ENCODE results near the gene MARCHF2. TPM values are rescaled to one million over a fixed set of nuclear protein-coding genes. Genes with fewer than 3 reads are reported as not detected.

MARCHF2 gene
- total and polyA plus RNA-seq, 9 of the 15 experiments (the other 6 are each of a cell fraction or from before 2014, with no cell fraction given): 0.39 to 6.4 (median 2.2) TPM

GRCh38 chr19:8423817-8424223 is 10.7 kb downstream of the MARCHF2 start (continued):
- TF ChIP-seq, protein P1, sequence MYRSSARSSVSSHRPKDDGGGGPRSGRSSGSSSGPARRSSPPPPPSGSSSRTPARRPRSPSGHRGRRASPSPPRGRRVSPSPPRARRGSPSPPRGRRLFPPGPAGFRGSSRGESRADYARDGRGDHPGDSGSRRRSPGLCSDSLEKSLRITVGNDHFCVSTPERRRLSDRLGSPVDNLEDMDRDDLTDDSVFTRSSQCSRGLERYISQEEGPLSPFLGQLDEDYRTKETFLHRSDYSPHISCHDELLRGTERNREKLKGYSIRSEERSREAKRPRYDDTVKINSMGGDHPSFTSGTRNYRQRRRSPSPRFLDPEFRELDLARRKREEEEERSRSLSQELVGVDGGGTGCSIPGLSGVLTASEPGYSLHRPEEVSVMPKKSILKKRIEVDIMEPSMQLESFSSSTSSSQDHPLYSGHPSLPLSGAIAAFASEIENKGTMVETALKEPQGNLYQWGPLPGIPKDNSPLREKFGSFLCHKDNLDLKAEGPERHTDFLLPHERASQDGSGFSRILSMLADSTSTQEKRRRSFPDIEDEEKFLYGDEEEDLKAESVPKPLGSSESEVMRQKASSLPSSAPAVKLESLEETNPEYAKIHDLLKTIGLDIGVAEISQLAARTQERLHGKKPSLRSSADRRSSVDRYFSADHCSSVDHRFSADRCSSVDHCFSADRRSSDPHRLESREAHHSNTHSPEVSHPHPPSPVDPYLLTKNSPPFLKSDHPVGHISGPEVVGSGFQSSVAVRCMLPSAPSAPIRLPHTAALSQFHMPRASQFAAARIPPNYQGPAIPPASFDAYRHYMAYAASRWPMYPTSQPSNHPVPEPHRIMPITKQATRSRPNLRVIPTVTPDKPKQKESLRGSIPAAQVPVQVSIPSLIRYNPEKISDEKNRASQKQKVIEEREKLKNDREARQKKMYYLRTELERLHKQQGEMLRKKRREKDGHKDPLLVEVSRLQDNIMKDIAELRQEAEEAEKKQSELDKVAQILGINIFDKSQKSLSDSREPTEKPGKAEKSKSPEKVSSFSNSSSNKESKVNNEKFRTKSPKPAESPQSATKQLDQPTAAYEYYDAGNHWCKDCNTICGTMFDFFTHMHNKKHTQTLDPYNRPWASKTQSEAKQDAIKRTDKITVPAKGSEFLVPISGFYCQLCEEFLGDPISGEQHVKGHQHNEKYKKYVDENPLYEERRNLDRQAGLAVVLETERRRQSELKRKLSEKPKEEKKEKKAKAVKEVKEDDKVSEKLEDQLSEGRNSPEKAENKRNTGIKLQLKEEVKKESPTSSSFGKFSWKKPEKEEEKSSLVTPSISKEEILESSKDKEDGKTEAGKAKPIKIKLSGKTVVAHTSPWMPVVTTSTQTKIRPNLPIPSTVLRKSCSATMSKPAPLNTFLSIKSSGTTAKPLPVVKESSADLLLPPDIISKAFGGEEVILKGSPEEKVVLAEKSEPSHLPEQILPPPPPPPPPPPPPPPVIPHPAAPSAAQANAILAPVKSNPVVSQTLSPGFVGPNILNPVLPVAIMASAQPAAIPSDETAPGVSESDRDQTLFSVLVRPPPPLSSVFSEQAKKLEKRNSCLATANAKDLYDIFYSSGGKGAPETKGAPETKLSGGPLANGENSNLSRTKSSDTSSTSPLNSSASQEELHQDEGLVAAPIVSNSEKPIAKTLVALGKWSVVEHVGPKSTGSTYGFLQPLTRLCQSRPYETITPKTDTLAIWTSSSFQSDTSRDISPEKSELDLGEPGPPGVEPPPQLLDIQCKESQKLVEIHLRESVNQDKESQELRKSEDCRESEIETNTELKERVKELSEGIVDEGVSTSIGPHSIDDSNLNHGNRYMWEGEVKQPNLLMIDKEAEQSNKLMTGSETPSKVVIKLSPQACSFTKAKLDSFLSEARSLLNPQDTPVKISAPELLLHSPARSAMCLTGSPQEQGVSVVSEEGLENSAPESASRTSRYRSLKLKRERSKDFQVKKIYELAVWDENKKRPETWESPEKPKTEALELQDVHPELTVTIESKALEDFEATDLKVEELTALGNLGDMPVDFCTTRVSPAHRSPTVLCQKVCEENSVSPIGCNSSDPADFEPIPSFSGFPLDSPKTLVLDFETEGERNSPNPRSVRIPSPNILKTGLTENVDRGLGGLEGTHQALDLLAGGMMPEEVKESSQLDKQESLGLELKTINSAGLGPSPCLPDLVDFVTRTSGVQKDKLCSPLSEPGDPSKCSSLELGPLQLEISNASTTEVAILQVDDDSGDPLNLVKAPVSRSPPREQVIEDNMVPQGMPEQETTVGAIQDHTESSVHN (IDR thresholded peaks at IDR 0.05; ENCODE audit: borderline replicate concordance in 1 of 2, low read depth in 1 of 2): 0 out of 4 replicates have a peak, but pooled peaks of 1 of the 2 experiments have one; percentile 52
- TF ChIP-seq SMARCC2 (IDR thresholded peaks at IDR 0.05; ENCODE audit: low read depth) (peak; percentile 58; the same call in 1 of the 2 replicates), ZBTB40 (IDR thresholded peaks at IDR 0.05) (0 out of 2 replicates have a peak, but pooled peaks have one; percentile 48), ZBTB40 (CRISPR knock-in tag; IDR thresholded peaks at IDR 0.05) (no peak), LCOR (CRISPR knock-in tag; IDR thresholded peaks at IDR 0.05) (0 out of 2 replicates have a peak, but pooled peaks have one; percentile 33), FOXJ2 (tag; IDR thresholded peaks at IDR 0.05) (0 out of 2 replicates have a peak, but pooled peaks have one; percentile 41), PHF21A (IDR thresholded peaks at IDR 0.05; ENCODE audit: borderline replicate concordance, low read depth) (0 out of 2 replicates have a peak, but pooled peaks have one; percentile 27), MLLT1 (IDR thresholded peaks at IDR 0.05) (peak in 1 of 2 experiments; percentile 22; a peak in 1 of 4 replicates)
